Common myeloid progenitor, CD34-positive (primary cell): ENCODE data around the gene TSPAN18.

ENCODE experiments used
- CTCF ChIA-PET: fragments of 350-600 bp; sonication (Branson Sonifier 250); formaldehyde crosslinking; loops from one replicate; lab custom pipeline; 2021; ENCODE audit warnings: antibody characterized with exemption; lab: Charles Lee
- POLR2A ChIA-PET: fragments of 350-600 bp; sonication (Branson Sonifier 250); formaldehyde crosslinking; loops from one replicate; lab custom pipeline; 2021; ENCODE audit warnings: antibody characterized with exemption; lab: Charles Lee
- DNase-seq, 3 donors: peaks; one replicate each; pipeline versions ENCODE4 v3.0.0 to v3.0.0-alpha.2; 2013
- H3K27ac ChIP-seq, 2 experiments: 1 replicate in 1 of 2; 2 replicates in 1 of 2; pipeline ENCODE4 v1.7.0; 2013; ENCODE audit warnings: inconsistent platforms in 2 of 2, low read length in 2 of 2, mild to moderate bottlenecking in 2 of 2, low read depth in 1 of 2, moderate library complexity in 1 of 2; ENCODE audit not compliant: severe bottlenecking in 2 of 2, insufficient read depth in 1 of 2, poor library complexity in 1 of 2
- H3K27me3 ChIP-seq, 5 experiments: replicated peaks in 2 of 5; 1 replicate in 3 of 5; 2 replicates in 2 of 5; pipeline versions ENCODE4 v1.6.1 to v1.7.0; 2013; ENCODE audit warnings: low read length in 4 of 5, mild to moderate bottlenecking in 2 of 5, moderate library complexity in 2 of 5, inconsistent platforms in 1 of 5; ENCODE audit not compliant: insufficient read depth in 5 of 5, control insufficient read depth in 4 of 5
- H3K36me3 ChIP-seq, 4 experiments: 1 replicate in 2 of 4; 2 replicates in 2 of 4; pipeline versions ENCODE4 v1.6.1 to v1.7.0; 2013; ENCODE audit warnings: low read length in 3 of 4, control low read depth in 1 of 4, mild to moderate bottlenecking in 1 of 4; ENCODE audit not compliant: control insufficient read depth in 4 of 4, insufficient read depth in 4 of 4
- H3K4me1 ChIP-seq, 4 experiments: 1 replicate in 3 of 4; 2 replicates in 1 of 4; pipeline versions ENCODE4 v1.6.1 to v1.7.1; 2013; ENCODE audit warnings: low read length in 3 of 4, mild to moderate bottlenecking in 3 of 4, control low read depth in 1 of 4, inconsistent platforms in 1 of 4, moderate library complexity in 1 of 4; ENCODE audit not compliant: control insufficient read depth in 4 of 4, insufficient read depth in 4 of 4; ENCODE audit errors: control extremely low read depth in 1 of 4
- H3K4me3 ChIP-seq, 7 experiments: 1 replicate in 4 of 7; 2 replicates in 3 of 7; pipeline versions ENCODE4 v1.5.1 to v1.7.0; 2013; ENCODE audit warnings: mild to moderate bottlenecking in 7 of 7, low read length in 6 of 7, moderate library complexity in 6 of 7, inconsistent platforms in 2 of 7, low read depth in 2 of 7, control low read depth in 1 of 7; ENCODE audit not compliant: insufficient read depth in 4 of 7, control insufficient read depth in 1 of 7; ENCODE audit errors: extremely low read depth in 1 of 7
- H3K9me3 ChIP-seq, 5 experiments: 1 replicate in 4 of 5; 2 replicates in 1 of 5; pipeline versions ENCODE4 v1.6.1 to v1.7.1; 2013; ENCODE audit warnings: low read length in 4 of 5, mild to moderate bottlenecking in 2 of 5, inconsistent platforms in 1 of 5, low read depth in 1 of 5, moderate library complexity in 1 of 5; ENCODE audit not compliant: control insufficient read depth in 4 of 5, insufficient read depth in 2 of 5; ENCODE audit errors: control extremely low read depth in 1 of 5
- WGBS: methylation state at CpG from one replicate; pipeline ENCODE4 v1.1.5; 2013; ENCODE audit not compliant: insufficient coverage; 5-methylcytosine and 5-hydroxymethylcytosine counted together

The TSPAN18 gene

GRCh38 chr11:44736791-44737190 is 10.0 kb downstream of the TSPAN18 start:
- Histone ChIP-seq H3K36me3 (no peaks in the 10 kb centered on the region), H3K9me3 (no peaks in the 10 kb centered on the region), H3K4me1 (peaks cover 0 to 8% (median 6%) of the 10 kb centered on the region in 4 experiments), H3K27me3 (peaks cover 0 to 9% (median 0%) of the 10 kb centered on the region in 5 experiments), H3K4me3 (no peak overlapping the region), H3K27ac (no peak overlapping the region)
- 80% methylated on average over 1 of the region's 2 CpGs for WGBS
- DNase-seq, result no peak
- ChIA-PET CTCF (interaction anchor here (1.0 kb wide), 2 partner anchors 11 to 161 kb away, joined by 3 read pairs; no protein-coding TSS in a partner anchor), POLR2A (no interaction called here)

GRCh38 chr11:44737245-44738085 is 10.7 kb downstream of the TSPAN18 start:
- DNase-seq, result peak in 2 of 3 donors; percentile 42 to 51
- WGBS, result 38% methylated on average over 11 of the region's 11 CpGs
- no peaks in the 10 kb centered on the region for H3K36me3 ChIP-seq
- H3K4me3 ChIP-seq, result no peak overlapping the region
- H3K27ac ChIP-seq, result no peak overlapping the region
- peaks cover 0 to 9% (median 0%) of the 10 kb centered on the region in 5 experiments for H3K27me3 ChIP-seq
- ChIA-PET CTCF (interaction anchor here (0.7 to 1.0 kb wide), 3 partner anchors 12 to 160 kb away, joined by 3 read pairs; no protein-coding TSS in a partner anchor), POLR2A (no interaction called here)
- H3K9me3 ChIP-seq, result no peaks in the 10 kb centered on the region
- H3K4me1 ChIP-seq, result peaks cover 0 to 8% (median 6%) of the 10 kb centered on the region in 4 experiments

GRCh38 chr11:44738791-44739190 is 12.0 kb downstream of the TSPAN18 start:
- Histone ChIP-seq H3K27ac (no peak overlapping the region), H3K27me3 (peaks cover 0 to 4% (median 0%) of the 10 kb centered on the region in 5 experiments), H3K9me3 (no peaks in the 10 kb centered on the region), H3K4me1 (peaks cover 0 to 8% (median 6%) of the 10 kb centered on the region in 4 experiments), H3K4me3 (no peak overlapping the region), H3K36me3 (no peaks in the 10 kb centered on the region)
- ChIA-PET POLR2A (no interaction called here), CTCF (interaction anchor here (0.8 to 1.0 kb wide), 2 partner anchors 15 to 28 kb away, joined by 3 read pairs; no protein-coding TSS in a partner anchor)
- DNase-seq, result no peak
- WGBS, result 92% methylated on average over 4 of the region's 5 CpGs

- Histone ChIP-seq H3K4me1 (peaks cover 0 to 8% (median 6%) of the 10 kb centered on the region in 4 experiments), H3K27ac (no peak overlapping the region), H3K27me3 (peaks cover 0 to 4% (median 0%) of the 10 kb centered on the region in 5 experiments), H3K9me3 (no peaks in the 10 kb centered on the region), H3K36me3 (no peaks in the 10 kb centered on the region), H3K4me3 (no peak overlapping the region)
- DNase-seq, result no peak
- ChIA-PET CTCF (interaction anchor here (1.1 kb wide), 1 partner anchor 11 kb away, joined by 3 read pairs; no protein-coding TSS in a partner anchor), POLR2A (no interaction called here)
- WGBS, result 93% methylated on average over 4 of the region's 8 CpGs
These were observed 14.2 kb downstream of the TSPAN18 start for GRCh38 chr11:44740967-44741366.

- CTCF ChIA-PET, result interaction anchor here (1.0 kb wide), 1 partner anchor 34 kb away, joined by 3 read pairs; no protein-coding TSS in a partner anchor
- POLR2A ChIA-PET, result interaction anchor here (0.6 kb wide), 1 partner anchor 146 kb away, joined by 3 read pairs; no protein-coding TSS in a partner anchor
These were observed 15.2 kb downstream of the TSPAN18 start for GRCh38 chr11:44741976-44742375.

GRCh38 chr11:44742508-44743246 is 15.9 kb downstream of the TSPAN18 start:
- Histone ChIP-seq H3K27me3 (peaks cover 0 to 6% (median 2%) of the 10 kb centered on the region in 5 experiments), H3K27ac (no peak overlapping the region), H3K36me3 (no peaks in the 10 kb centered on the region), H3K9me3 (no peaks in the 10 kb centered on the region), H3K4me3 (no peak overlapping the region), H3K4me1 (peaks cover 0 to 1% (median 0%) of the 10 kb centered on the region in 4 experiments)
- ChIA-PET CTCF (no interaction called here), POLR2A (no interaction called here)
- WGBS, result 84% methylated on average over 6 of the region's 11 CpGs
- DNase-seq, result no peak

More at GRCh38 chr11:44741976-44742375, 15.2 kb downstream of the TSPAN18 start:
- DNase-seq, result no peak
- Histone ChIP-seq H3K9me3 (no peaks in the 10 kb centered on the region), H3K27ac (no peak overlapping the region), H3K4me1 (peaks cover 0 to 8% (median 6%) of the 10 kb centered on the region in 4 experiments), H3K4me3 (no peak overlapping the region), H3K36me3 (no peaks in the 10 kb centered on the region), H3K27me3 (peaks cover 0 to 5% (median 2%) of the 10 kb centered on the region in 5 experiments)
- WGBS, result 100% methylated on average over 1 of the region's 4 CpGs
